H1 (cell line): ENCODE data around the gene CTPS2. TPM values are rescaled to one million over a fixed set of nuclear protein-coding genes. Genes with fewer than 3 reads are reported as not detected.

Source experiments
- CHD1 ChIP-seq: IDR thresholded peaks from 2 replicates; pipeline ENCODE4 v1.6.1; 2012; ENCODE audit warnings: low read depth, low read length, improper control_type of control experiment
- SP4 ChIP-seq: IDR thresholded peaks from 2 replicates; pipeline ENCODE4 v1.6.1; 2012; ENCODE audit warnings: low read length, inconsistent platforms
- polyA plus RNA-seq, 7 experiments: library from polyadenylated mRNA; depleted of rRNA in 3 of 7; stranded (reverse) in 5 of 7; unstranded in 2 of 7; fragments of >200 nt in 5 of 7; fragments of 200-250 nt in 2 of 7; gene quantifications; 1 replicate in 5 of 7; 2 replicates in 1 of 7; 4 replicates in 1 of 7; pipeline versions ENCODE4 v1.2.1 to v1.2.3, GENCODE V29; 2011 to 2013; ENCODE audit warnings: missing spikeins in 2 of 7, mixed read lengths in 2 of 7
- total RNA-seq: library from RNA; stranded (reverse); fragmentation: NEBNext Ultra II Directional; extraction: Animal tissue kit (Norgen Biotek cat#: 25700); gene quantifications from 2 replicates; pipeline ENCODE4 v1.2.1, GENCODE V29; 2021
- TF ChIP-seq, protein P1 (sequence below): fragments of 300-600 bp; sonication (generic); IDR thresholded peaks from 2 replicates; pipeline ENCODE4 v1.7.1; 2012; ENCODE audit warnings: low read length, moderate library complexity, mild to moderate bottlenecking, inconsistent platforms; ENCODE audit not compliant: insufficient replicate concordance

CTPS2 gene
- total and polyA plus RNA-seq, 2 of the 8 experiments (the other 6 are each of a cell fraction or from before 2014, with no cell fraction given) = 17.1 to 34.0 TPM

DNA sequence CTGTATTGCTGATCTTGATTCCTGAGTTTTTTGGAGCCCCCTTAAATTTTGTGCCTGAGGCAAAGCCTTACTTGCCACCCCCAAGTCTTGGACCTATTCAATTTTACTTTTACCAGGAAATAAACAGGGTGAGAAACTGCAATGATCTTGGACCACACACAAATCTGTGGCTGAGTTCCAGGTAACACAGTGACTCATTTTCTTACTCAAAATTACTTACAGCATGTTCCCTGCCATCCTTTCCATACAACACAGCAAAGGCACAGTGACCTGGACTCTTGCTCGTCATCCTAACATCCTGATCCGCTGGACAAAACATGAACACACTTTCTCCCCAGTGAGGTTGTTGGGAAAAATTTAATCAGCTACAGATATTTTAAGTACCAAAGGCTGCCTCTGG is 123.3 kb downstream of the CTPS2 start (continued):
- TF ChIP-seq, protein P1, sequence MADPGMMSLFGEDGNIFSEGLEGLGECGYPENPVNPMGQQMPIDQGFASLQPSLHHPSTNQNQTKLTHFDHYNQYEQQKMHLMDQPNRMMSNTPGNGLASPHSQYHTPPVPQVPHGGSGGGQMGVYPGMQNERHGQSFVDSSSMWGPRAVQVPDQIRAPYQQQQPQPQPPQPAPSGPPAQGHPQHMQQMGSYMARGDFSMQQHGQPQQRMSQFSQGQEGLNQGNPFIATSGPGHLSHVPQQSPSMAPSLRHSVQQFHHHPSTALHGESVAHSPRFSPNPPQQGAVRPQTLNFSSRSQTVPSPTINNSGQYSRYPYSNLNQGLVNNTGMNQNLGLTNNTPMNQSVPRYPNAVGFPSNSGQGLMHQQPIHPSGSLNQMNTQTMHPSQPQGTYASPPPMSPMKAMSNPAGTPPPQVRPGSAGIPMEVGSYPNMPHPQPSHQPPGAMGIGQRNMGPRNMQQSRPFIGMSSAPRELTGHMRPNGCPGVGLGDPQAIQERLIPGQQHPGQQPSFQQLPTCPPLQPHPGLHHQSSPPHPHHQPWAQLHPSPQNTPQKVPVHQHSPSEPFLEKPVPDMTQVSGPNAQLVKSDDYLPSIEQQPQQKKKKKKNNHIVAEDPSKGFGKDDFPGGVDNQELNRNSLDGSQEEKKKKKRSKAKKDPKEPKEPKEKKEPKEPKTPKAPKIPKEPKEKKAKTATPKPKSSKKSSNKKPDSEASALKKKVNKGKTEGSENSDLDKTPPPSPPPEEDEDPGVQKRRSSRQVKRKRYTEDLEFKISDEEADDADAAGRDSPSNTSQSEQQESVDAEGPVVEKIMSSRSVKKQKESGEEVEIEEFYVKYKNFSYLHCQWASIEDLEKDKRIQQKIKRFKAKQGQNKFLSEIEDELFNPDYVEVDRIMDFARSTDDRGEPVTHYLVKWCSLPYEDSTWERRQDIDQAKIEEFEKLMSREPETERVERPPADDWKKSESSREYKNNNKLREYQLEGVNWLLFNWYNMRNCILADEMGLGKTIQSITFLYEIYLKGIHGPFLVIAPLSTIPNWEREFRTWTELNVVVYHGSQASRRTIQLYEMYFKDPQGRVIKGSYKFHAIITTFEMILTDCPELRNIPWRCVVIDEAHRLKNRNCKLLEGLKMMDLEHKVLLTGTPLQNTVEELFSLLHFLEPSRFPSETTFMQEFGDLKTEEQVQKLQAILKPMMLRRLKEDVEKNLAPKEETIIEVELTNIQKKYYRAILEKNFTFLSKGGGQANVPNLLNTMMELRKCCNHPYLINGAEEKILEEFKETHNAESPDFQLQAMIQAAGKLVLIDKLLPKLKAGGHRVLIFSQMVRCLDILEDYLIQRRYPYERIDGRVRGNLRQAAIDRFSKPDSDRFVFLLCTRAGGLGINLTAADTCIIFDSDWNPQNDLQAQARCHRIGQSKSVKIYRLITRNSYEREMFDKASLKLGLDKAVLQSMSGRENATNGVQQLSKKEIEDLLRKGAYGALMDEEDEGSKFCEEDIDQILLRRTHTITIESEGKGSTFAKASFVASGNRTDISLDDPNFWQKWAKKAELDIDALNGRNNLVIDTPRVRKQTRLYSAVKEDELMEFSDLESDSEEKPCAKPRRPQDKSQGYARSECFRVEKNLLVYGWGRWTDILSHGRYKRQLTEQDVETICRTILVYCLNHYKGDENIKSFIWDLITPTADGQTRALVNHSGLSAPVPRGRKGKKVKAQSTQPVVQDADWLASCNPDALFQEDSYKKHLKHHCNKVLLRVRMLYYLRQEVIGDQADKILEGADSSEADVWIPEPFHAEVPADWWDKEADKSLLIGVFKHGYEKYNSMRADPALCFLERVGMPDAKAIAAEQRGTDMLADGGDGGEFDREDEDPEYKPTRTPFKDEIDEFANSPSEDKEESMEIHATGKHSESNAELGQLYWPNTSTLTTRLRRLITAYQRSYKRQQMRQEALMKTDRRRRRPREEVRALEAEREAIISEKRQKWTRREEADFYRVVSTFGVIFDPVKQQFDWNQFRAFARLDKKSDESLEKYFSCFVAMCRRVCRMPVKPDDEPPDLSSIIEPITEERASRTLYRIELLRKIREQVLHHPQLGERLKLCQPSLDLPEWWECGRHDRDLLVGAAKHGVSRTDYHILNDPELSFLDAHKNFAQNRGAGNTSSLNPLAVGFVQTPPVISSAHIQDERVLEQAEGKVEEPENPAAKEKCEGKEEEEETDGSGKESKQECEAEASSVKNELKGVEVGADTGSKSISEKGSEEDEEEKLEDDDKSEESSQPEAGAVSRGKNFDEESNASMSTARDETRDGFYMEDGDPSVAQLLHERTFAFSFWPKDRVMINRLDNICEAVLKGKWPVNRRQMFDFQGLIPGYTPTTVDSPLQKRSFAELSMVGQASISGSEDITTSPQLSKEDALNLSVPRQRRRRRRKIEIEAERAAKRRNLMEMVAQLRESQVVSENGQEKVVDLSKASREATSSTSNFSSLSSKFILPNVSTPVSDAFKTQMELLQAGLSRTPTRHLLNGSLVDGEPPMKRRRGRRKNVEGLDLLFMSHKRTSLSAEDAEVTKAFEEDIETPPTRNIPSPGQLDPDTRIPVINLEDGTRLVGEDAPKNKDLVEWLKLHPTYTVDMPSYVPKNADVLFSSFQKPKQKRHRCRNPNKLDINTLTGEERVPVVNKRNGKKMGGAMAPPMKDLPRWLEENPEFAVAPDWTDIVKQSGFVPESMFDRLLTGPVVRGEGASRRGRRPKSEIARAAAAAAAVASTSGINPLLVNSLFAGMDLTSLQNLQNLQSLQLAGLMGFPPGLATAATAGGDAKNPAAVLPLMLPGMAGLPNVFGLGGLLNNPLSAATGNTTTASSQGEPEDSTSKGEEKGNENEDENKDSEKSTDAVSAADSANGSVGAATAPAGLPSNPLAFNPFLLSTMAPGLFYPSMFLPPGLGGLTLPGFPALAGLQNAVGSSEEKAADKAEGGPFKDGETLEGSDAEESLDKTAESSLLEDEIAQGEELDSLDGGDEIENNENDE = no peak
- no peak for TF ChIP-seq CHD1
- no peak for TF ChIP-seq SP4
